SK-N-SH (cell line): ENCODE data around the gene MICU2. TPM values are rescaled to one million over a fixed set of nuclear protein-coding genes. Genes with fewer than 3 reads are reported as not detected.

ENCODE experiments used
- CTCF ChIA-PET: fragments of 300-600, 350-600 bp; formaldehyde crosslinking; extraction: SDS; loops from one replicate; lab custom pipeline; 2021; lab: Yijun Ruan, JAX
- POLR2A ChIA-PET: fragments of 350-600 bp; sonication (Branson Sonifier 250); formaldehyde crosslinking; extraction: SDS; loops from one replicate; lab custom pipeline; 2020; ENCODE audit warnings: antibody characterized with exemption, inconsistent platforms; lab: Yijun Ruan, JAX
- DNase-seq: peaks from one replicate; pipeline ENCODE4 v3.0.0; 2012
- H2AFZ ChIP-seq: fragments of 200-600 bp; sonication (generic); 2 replicates; pipeline ENCODE4 v1.8.1; 2016; ENCODE audit warnings: antibody characterized with exemption, mild to moderate bottlenecking, low read depth
- H3F3A ChIP-seq: fragments of 200-600 bp; sonication (generic); replicated peaks from 2 replicates; pipeline ENCODE3; 2016; ENCODE audit warnings: antibody characterized with exemption, mild to moderate bottlenecking; ENCODE audit not compliant: insufficient read depth
- H3K27ac ChIP-seq, 2 experiments: fragments of 200-500 bp in 1 of 2; fragments of 200-600 bp in 1 of 2; sonication (Bioruptor generic) in 1 of 2; sonication (generic), shearing (Covaris generic) in 1 of 2; 2 replicates each; pipeline versions ENCODE4 v1.5.1 to v1.6.1; 2014 to 2016; ENCODE audit warnings: low read depth in 2 of 2, inconsistent platforms in 1 of 2, low read length in 1 of 2, mild to moderate bottlenecking in 1 of 2, mixed read lengths in 1 of 2
- H3K27me3 ChIP-seq: fragments of 200-600 bp; sonication (generic), shearing (Covaris generic); 2 replicates; pipeline ENCODE4 v1.6.1; 2016; ENCODE audit warnings: mixed run types; ENCODE audit not compliant: insufficient read depth
- H3K36me3 ChIP-seq, 2 experiments: fragments of 200-500 bp in 1 of 2; fragments of 200-600 bp in 1 of 2; sonication (Bioruptor generic) in 1 of 2; sonication (generic) in 1 of 2; replicated peaks in 1 of 2; 2 replicates each; pipeline versions ENCODE3 to v1.5.1; 2014 to 2016; ENCODE audit warnings: low read length in 1 of 2, mild to moderate bottlenecking in 1 of 2; ENCODE audit not compliant: insufficient read depth in 2 of 2, control insufficient read depth in 1 of 2
- H3K4me1 ChIP-seq, 2 experiments: fragments of 200-500 bp in 1 of 2; fragments of 200-600 bp in 1 of 2; sonication (Bioruptor generic) in 1 of 2; sonication (generic), shearing (Covaris generic) in 1 of 2; 2 replicates each; pipeline versions ENCODE4 v1.5.1 to v1.6.1; 2014 to 2016; ENCODE audit warnings: low read depth in 1 of 2, low read length in 1 of 2, mixed run types in 1 of 2; ENCODE audit not compliant: insufficient read depth in 2 of 2, control insufficient read depth in 1 of 2
- H3K4me2 ChIP-seq: fragments of 200-600 bp; sonication (generic), shearing (Covaris generic); 2 replicates; pipeline ENCODE4 v1.6.1; 2017; ENCODE audit warnings: mixed run types
- H3K4me3 ChIP-seq, 2 experiments: fragments of 200-500 bp in 1 of 2; fragments of 200-600 bp in 1 of 2; sonication (Bioruptor generic) in 1 of 2; sonication (generic), shearing (Covaris generic) in 1 of 2; 2 replicates each; pipeline versions ENCODE4 v1.5.1 to v1.8.1; 2014 to 2016; ENCODE audit warnings: low read depth in 2 of 2, inconsistent platforms in 1 of 2, low read length in 1 of 2, mild to moderate bottlenecking in 1 of 2, mixed read lengths in 1 of 2, moderate library complexity in 1 of 2
- H3K79me2 ChIP-seq: fragments of 200-600 bp; sonication (generic); 2 replicates; pipeline ENCODE4 v1.8.1; 2017; ENCODE audit warnings: mild to moderate bottlenecking; ENCODE audit not compliant: insufficient read depth
- H3K9ac ChIP-seq: fragments of 200-600 bp; sonication (generic); 2 replicates; pipeline ENCODE4 v1.6.1; 2017; ENCODE audit warnings: mixed run types
- H3K9me2 ChIP-seq: fragments of 200-600 bp; sonication (generic); 2 replicates; pipeline ENCODE4 v1.6.1; 2017; ENCODE audit warnings: mixed run types
- H3K9me3 ChIP-seq: fragments of 200-600 bp; sonication (generic); 2 replicates; pipeline ENCODE4 v1.6.1; 2017; ENCODE audit warnings: mixed run types, mild to moderate bottlenecking, moderate library complexity
- H4K20me1 ChIP-seq: fragments of 200-600 bp; sonication (generic); 2 replicates; pipeline ENCODE4 v1.6.1; 2017; ENCODE audit warnings: mild to moderate bottlenecking, mixed run types; ENCODE audit not compliant: insufficient read depth
- CHD2 ChIP-seq: fragments of 150-350 bp; IDR thresholded peaks from 2 replicates; pipeline ENCODE4 v1.6.1; 2018; ENCODE audit warnings: low read length; ENCODE audit not compliant: partially characterized antibody
- EP300 ChIP-seq, 2 experiments: IDR thresholded peaks; 2 replicates each; pipeline versions ENCODE4 v1.4.0 to v1.6.1; 2012; ENCODE audit warnings: borderline replicate concordance in 1 of 2, low read depth in 1 of 2, low read length in 1 of 2
- EZH2phosphoT487 ChIP-seq: fragments of 200-600 bp; sonication (generic); IDR thresholded peaks from 2 replicates; pipeline ENCODE4 v1.6.1; 2017; ENCODE audit warnings: low read depth, mixed run types, mild to moderate bottlenecking, antibody characterized with exemption, moderate library complexity, borderline replicate concordance
- FOSL2 ChIP-seq: IDR thresholded peaks from 2 replicates; pipeline ENCODE4 v1.4.0; 2012; ENCODE audit warnings: low read depth, mild to moderate bottlenecking, moderate library complexity, borderline replicate concordance
- FOXM1 ChIP-seq: IDR thresholded peaks from 2 replicates; pipeline ENCODE4 v1.4.0; 2012; ENCODE audit warnings: low read depth, mild to moderate bottlenecking
- GABPA ChIP-seq: IDR thresholded peaks from 2 replicates; pipeline ENCODE4 v1.4.0; 2012; ENCODE audit warnings: low read depth, mild to moderate bottlenecking
- JUND ChIP-seq: IDR thresholded peaks from 2 replicates; pipeline ENCODE4 v1.4.0; 2012
- MEF2A ChIP-seq: IDR thresholded peaks from 2 replicates; pipeline ENCODE4 v1.4.0; 2012; ENCODE audit warnings: low read depth, borderline replicate concordance
- MXI1 ChIP-seq: IDR thresholded peaks from 2 replicates; pipeline ENCODE4 v1.6.1; 2012; ENCODE audit warnings: mild to moderate bottlenecking, low read depth, low read length, improper control_type of control experiment
- NFIC ChIP-seq: IDR thresholded peaks from 2 replicates; pipeline ENCODE4 v1.4.0; 2012; ENCODE audit warnings: borderline replicate concordance
- PBX3 ChIP-seq: IDR thresholded peaks from 2 replicates; pipeline ENCODE4; 2012
- POLR2AphosphoS5 ChIP-seq: IDR thresholded peaks from 2 replicates; pipeline ENCODE4 v1.6.1; 2012; ENCODE audit warnings: low read depth, low read length
- RCOR1 ChIP-seq: fragments of 150-350 bp; IDR thresholded peaks from 2 replicates; pipeline ENCODE4 v1.6.1; 2017; ENCODE audit warnings: antibody characterized with exemption, low read length
- REST ChIP-seq: IDR thresholded peaks from 2 replicates; pipeline ENCODE4 v1.6.1; 2012; ENCODE audit warnings: mild to moderate bottlenecking, low read depth, low read length, moderate library complexity
- SIN3A ChIP-seq: IDR thresholded peaks from 2 replicates; pipeline ENCODE4 v1.6.1; 2012; ENCODE audit warnings: low read depth, mild to moderate bottlenecking, low read length, moderate library complexity, borderline replicate concordance
- YY1 ChIP-seq: IDR thresholded peaks from 2 replicates; pipeline ENCODE4 v1.4.0; 2012; ENCODE audit warnings: low read depth, mild to moderate bottlenecking
- WGBS: methylation state at CpG from one replicate; pipeline ENCODE4 v1.1.6; 2017; ENCODE audit warnings: low lambda C conversion rate; 5-methylcytosine and 5-hydroxymethylcytosine counted together
- polyA plus RNA-seq, 3 experiments: library from polyadenylated mRNA; depleted of rRNA; stranded (reverse); fragments of >200 nt; gene quantifications; 2 replicates each; pipeline ENCODE4 v1.2.3, GENCODE V29; 2012

MICU2 gene
- polyA plus RNA-seq, 1 of the 3 experiments (the other 2 are of a cell fraction), result 46.4 TPM

GRCh38 chr13:21458451-21458812, 145.5 kb downstream of the MICU2 start:
- peaks cover 7% of the 10 kb centered on the region; the same call in 1 of the 2 replicates for H4K20me1 ChIP-seq
- no peaks in the 10 kb centered on the region for H3K9me3 ChIP-seq
- TF ChIP-seq CHD2, result peak; percentile 15
- no peak for TF ChIP-seq POLR2AphosphoS5
- 0 out of 2 replicates have a peak, but pooled peaks have one; percentile 10 for TF ChIP-seq MXI1
- TF ChIP-seq RCOR1, result no peak
- TF ChIP-seq FOXM1, result no peak
- TF ChIP-seq, all 33 proteins: peak for 2
- H3K9ac ChIP-seq, result peak overlapping the region; percentile 88
- H3K9me2 ChIP-seq, result no peaks in the 10 kb centered on the region
- H3K27me3 ChIP-seq, result no peaks in the 10 kb centered on the region
- ChIA-PET CTCF (interaction anchor here (0.7 to 3.8 kb wide), 4 partner anchors 9 to 166 kb away, joined by 3 to 15 read pairs (median 5); no protein-coding TSS in a partner anchor), POLR2A (interaction anchor here (0.7 kb wide), 1 partner anchor 13 kb away, joined by 3 read pairs; no protein-coding TSS in a partner anchor)
- H3K79me2 ChIP-seq, result peaks cover 53% of the 10 kb centered on the region
- H3K36me3 ChIP-seq, result peaks cover 0 to 4% of the 10 kb centered on the region in 2 experiments
- H3K4me2 ChIP-seq, result peak overlapping the region; percentile 75
- peaks cover 7% of the 10 kb centered on the region for H3F3A ChIP-seq
- H3K4me1 ChIP-seq, result peaks cover 2 to 7% of the 10 kb centered on the region in 2 experiments; a peak in 3 of 4 replicates
- H3K27ac ChIP-seq, result peak overlapping the region; percentile 72 to 89
- peak; percentile 65 for DNase-seq
- H3K4me3 ChIP-seq, result peak overlapping the region; percentile 95 to 97
- H2AFZ ChIP-seq, result peak overlapping the region; percentile 93
- WGBS, result under 1% methylated on average over 16 of the region's 16 CpGs

GRCh38 chr13:21453387-21454081, 150.4 kb downstream of the MICU2 start:
- H4K20me1 ChIP-seq, result peaks cover 7% of the 10 kb centered on the region; the same call in 1 of the 2 replicates
- no peaks in the 10 kb centered on the region for H3K9me2 ChIP-seq
- WGBS, result 94% methylated on average over 6 of the region's 6 CpGs
- no peak overlapping the region for H2AFZ ChIP-seq
- no peak overlapping the region for H3K27ac ChIP-seq
- H3K4me3 ChIP-seq, result no peak overlapping the region
- H3K9ac ChIP-seq, result no peak overlapping the region
- H3K79me2 ChIP-seq, result peaks cover 94% of the 10 kb centered on the region
- H3K36me3 ChIP-seq, result peaks cover 0 to 4% of the 10 kb centered on the region in 2 experiments
- TF ChIP-seq MEF2A (no peak), FOXM1 (no peak), EP300 (IDR thresholded peaks at IDR 0.05; ENCODE audit: borderline replicate concordance in 1 of 2, low read depth in 1 of 2, low read length in 1 of 2) (no peak), SIN3A (no peak), EZH2phosphoT487 (no peak), FOSL2 (no peak), REST (no peak), YY1 (no peak), NFIC (no peak), JUND (no peak), GABPA (no peak), PBX3 (no peak)
- no peak for DNase-seq
- no peaks in the 10 kb centered on the region for H3F3A ChIP-seq
- no peaks in the 10 kb centered on the region for H3K27me3 ChIP-seq
- H3K4me2 ChIP-seq, result no peak overlapping the region
- peaks cover 2 to 7% of the 10 kb centered on the region in 2 experiments; a peak in 2 of 4 replicates for H3K4me1 ChIP-seq
- ChIA-PET POLR2A (no interaction called here), CTCF (no interaction called here)
- peaks cover 7% of the 10 kb centered on the region; the same call in 1 of the 2 replicates for H3K9me3 ChIP-seq
